ENCODE data around the gene HPN. TPM values are rescaled to one million over a fixed set of nuclear protein-coding genes. Genes with fewer than 3 reads are reported as not detected.

HPN gene
- total RNA-seq, 1 experiment from 2014 or later, result 10.6 TPM

DNA sequence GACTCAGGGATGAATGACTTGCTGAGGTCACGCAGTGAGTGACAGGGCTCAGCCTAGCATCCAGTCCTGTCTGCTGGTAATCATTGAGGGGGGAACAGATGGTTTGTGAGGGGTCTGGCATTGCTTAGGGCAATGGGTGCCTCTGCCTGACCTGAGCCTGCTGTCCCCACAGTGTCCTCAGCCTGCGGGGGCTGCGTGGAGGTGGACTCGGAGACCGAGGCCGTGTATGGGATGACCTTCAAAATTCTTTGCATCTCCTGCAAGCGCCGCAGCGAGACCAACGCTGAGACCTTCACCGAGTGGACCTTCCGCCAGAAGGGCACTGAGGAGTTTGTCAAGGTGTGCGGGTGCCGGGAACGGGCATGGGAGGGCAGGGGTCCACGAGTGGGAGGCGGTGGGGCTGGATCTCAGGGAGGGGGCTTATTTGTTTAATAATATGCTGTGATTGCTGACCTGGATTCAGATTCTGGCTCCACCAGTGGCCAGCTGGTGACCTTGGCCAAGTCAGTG lies 9.1 kb upstream of the HPN start:
- no peak overlapping the region for H4K91ac ChIP-seq (ENCODE audit: insufficient read length, low read depth, low read length)
- no peak overlapping the region for H3K14ac ChIP-seq (ENCODE audit: insufficient read depth, low read length)
- H2BK120ac ChIP-seq (ENCODE audit: low read depth, low read length, poor library complexity, severe bottlenecking), result no peak overlapping the region
- H3K79me1 ChIP-seq (ENCODE audit: insufficient read depth, low read depth, low read length, poor library complexity, severe bottlenecking), result no peaks in the 10 kb centered on the region
- no peak overlapping the region for H3K9ac ChIP-seq (ENCODE audit: extremely low read depth, insufficient read length, low read length)
- WGBS (ENCODE audit: extremely low coverage, insufficient read length, low lambda C conversion rate), result no CpG with 5 or more reads among the region's 17 CpGs
- no peak overlapping the region for H3K27ac ChIP-seq (ENCODE audit: insufficient read length, low read depth, low read length)
- H3K9me3 Mint-ChIP-seq, result no peaks in the 10 kb centered on the region; a peak in 1 of 5 replicates
- no peak overlapping the region for H3K4ac ChIP-seq (ENCODE audit: low read depth, low read length)
- H4K20me1 ChIP-seq (ENCODE audit: control insufficient read depth, insufficient read depth, insufficient read length), result no peaks in the 10 kb centered on the region
- no peaks in the 10 kb centered on the region for H3K79me2 ChIP-seq (ENCODE audit: insufficient read depth, low read length)
- H3K27ac Mint-ChIP-seq, result no peak overlapping the region
- no peak overlapping the region for H4K8ac ChIP-seq (replicated peaks; ENCODE audit: insufficient read length, low read depth, low read length)
- no peak overlapping the region for H3T11ph ChIP-seq (ENCODE audit: low read length)
- peaks cover 5 to 23% (median 13%) of the 10 kb centered on the region in 3 experiments; a peak in 6 of 7 replicates for H3K36me3 Mint-ChIP-seq (ENCODE audit: insufficient read depth in 1 of 3, low read depth in 3 of 3)
- peaks cover 54% of the 10 kb centered on the region for H3K27me3 Mint-ChIP-seq (ENCODE audit: low read depth)
- no peak overlapping the region for H2AK5ac ChIP-seq (ENCODE audit: insufficient read length, low read length)
- no peaks in the 10 kb centered on the region for H3K9me3 ChIP-seq (ENCODE audit: control insufficient read depth, low read depth, low read length)
- no peak overlapping the region for H2AFZ ChIP-seq (ENCODE audit: low read length)
- H3K56ac ChIP-seq (ENCODE audit: insufficient read length, low read depth, low read length), result no peak overlapping the region
- H2BK5ac ChIP-seq (ENCODE audit: insufficient read length, low read length), result no peak overlapping the region
- H3K4me1 ChIP-seq (ENCODE audit: insufficient read depth, low read length), result no peaks in the 10 kb centered on the region
- H3K23ac ChIP-seq (ENCODE audit: insufficient read length, low read depth, low read length), result no peak overlapping the region
- H4K5ac ChIP-seq (ENCODE audit: insufficient read length, low read depth, low read length), result no peak overlapping the region
- H3K27me3 ChIP-seq (ENCODE audit: insufficient read depth, low read length), result peaks cover 11% of the 10 kb centered on the region; the same call in 1 of the 2 replicates
- H2BK12ac ChIP-seq (ENCODE audit: insufficient read length, low read depth, low read length), result no peak overlapping the region
- no peak overlapping the region for H2BK15ac ChIP-seq (ENCODE audit: low read depth, low read length)
- TF ChIP-seq, protein P1, sequence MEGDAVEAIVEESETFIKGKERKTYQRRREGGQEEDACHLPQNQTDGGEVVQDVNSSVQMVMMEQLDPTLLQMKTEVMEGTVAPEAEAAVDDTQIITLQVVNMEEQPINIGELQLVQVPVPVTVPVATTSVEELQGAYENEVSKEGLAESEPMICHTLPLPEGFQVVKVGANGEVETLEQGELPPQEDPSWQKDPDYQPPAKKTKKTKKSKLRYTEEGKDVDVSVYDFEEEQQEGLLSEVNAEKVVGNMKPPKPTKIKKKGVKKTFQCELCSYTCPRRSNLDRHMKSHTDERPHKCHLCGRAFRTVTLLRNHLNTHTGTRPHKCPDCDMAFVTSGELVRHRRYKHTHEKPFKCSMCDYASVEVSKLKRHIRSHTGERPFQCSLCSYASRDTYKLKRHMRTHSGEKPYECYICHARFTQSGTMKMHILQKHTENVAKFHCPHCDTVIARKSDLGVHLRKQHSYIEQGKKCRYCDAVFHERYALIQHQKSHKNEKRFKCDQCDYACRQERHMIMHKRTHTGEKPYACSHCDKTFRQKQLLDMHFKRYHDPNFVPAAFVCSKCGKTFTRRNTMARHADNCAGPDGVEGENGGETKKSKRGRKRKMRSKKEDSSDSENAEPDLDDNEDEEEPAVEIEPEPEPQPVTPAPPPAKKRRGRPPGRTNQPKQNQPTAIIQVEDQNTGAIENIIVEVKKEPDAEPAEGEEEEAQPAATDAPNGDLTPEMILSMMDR (conservative IDR thresholded peaks at IDR 0.05), result no peak
- H3K23me2 ChIP-seq (ENCODE audit: insufficient read length, low read depth, low read length, poor library complexity, severe bottlenecking), result peaks cover 8% of the 10 kb centered on the region
- no peak for DNase-seq
- no peak overlapping the region for H2BK20ac ChIP-seq (ENCODE audit: low read depth, low read length, poor library complexity, severe bottlenecking)
- H3K4me3 Mint-ChIP-seq, result no peak overlapping the region; a peak in 1 of 5 replicates
- H3K4me1 Mint-ChIP-seq, result peaks cover 11 to 12% of the 10 kb centered on the region in 2 experiments
- no peak overlapping the region for H3K18ac ChIP-seq (ENCODE audit: insufficient read length, low read depth, low read length)
- no peak overlapping the region for H3K4me2 ChIP-seq (ENCODE audit: insufficient read depth, insufficient read length, low read length)

All from H9 (cell line).